ENCODE data around the gene TSC2.
"Not testable (repeated sequence)": the region's sequence is repeated elsewhere in the genome, so short reads cannot be mapped to it uniquely, and the experiment has no call there.

GRCh38 chr16:2116428-2116827 is 68.6 kb downstream of the TSC2 start:
- TF ChIP-seq CTCF (IDR thresholded peaks at IDR 0.05; ENCODE audit: low read depth, low read length); EZH2phosphoT487 (IDR thresholded peaks at IDR 0.05; ENCODE audit: low read depth): not testable (repeated sequence)

All from OCI-LY3 (cell line).